Adrenal gland (tissue), 5 donors: ENCODE data around the gene HES3.

Experiments
- CTCF ChIP-seq, 6 experiments: fragments of 450-650 bp in 4 of 6; fragments of 200-600 bp in 2 of 6; sonication (generic) in 1 of 6; IDR thresholded peaks; 1 replicate in 5 of 6; 2 replicates in 1 of 6; pipeline versions ENCODE4 v1.5.1 to v1.8.0; 2016 to 2021; ENCODE audit warnings: antibody characterized with exemption in 6 of 6, mild to moderate bottlenecking in 2 of 6, moderate library complexity in 1 of 6
- POLR2A ChIP-seq, 2 donors: fragments of 450-650 bp; IDR thresholded peaks; one replicate each; pipeline ENCODE4 v1.6.1; 2017; ENCODE audit warnings: antibody characterized with exemption in 2 of 2, mild to moderate bottlenecking in 2 of 2, moderate library complexity in 1 of 2
- donor health status: DM: no; HTN: no; CAD: no.

DNA sequence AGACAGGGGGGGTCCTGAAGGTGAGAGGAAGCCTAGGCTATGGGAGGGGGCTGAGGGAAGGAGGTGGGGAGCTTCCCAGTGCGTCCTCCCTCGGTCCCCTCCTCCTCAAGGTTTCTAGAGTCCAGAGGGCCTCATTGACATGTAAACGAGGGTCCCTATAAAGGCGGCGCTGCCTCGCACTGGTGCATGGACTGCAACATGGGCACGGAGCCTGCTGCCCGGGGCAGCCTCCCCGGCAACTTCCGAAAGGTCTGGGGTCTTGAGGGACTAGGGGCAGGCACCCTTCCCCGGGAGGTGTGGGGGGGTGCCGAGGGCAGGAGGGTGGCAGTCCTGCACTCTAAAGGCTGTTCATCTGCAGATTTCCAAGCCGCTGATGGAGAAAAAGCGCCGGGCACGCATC, at the start of gene HES3:
- TF ChIP-seq CTCF (IDR thresholded peaks at IDR 0.05) = no peak
- no peak for TF ChIP-seq POLR2A (IDR thresholded peaks at IDR 0.05)
